SU-DHL-6 (cell line): ENCODE measurements around the gene CADPS.

ENCODE experiments used
- H2AFZ ChIP-seq: fragments of 200-600 bp; sonication (generic); 2 replicates; pipeline ENCODE4 v1.6.1; 2014; ENCODE audit warnings: low read depth, mild to moderate bottlenecking, moderate library complexity, mixed read lengths, antibody characterized with exemption, low read length; ENCODE audit not compliant: severe bottlenecking
- H3F3A ChIP-seq: fragments of 200-600 bp; shearing (Covaris generic); 2 replicates; pipeline ENCODE4 v1.6.0; 2016; ENCODE audit warnings: antibody characterized with exemption, mild to moderate bottlenecking; ENCODE audit not compliant: insufficient read depth
- H3K27ac ChIP-seq: fragments of 200-600 bp; sonication (generic); 2 replicates; pipeline ENCODE4 v1.5.1; 2016; ENCODE audit warnings: low read depth, mild to moderate bottlenecking, low read length, moderate library complexity, mixed read lengths
- H3K27me3 ChIP-seq: fragments of 200-600 bp; sonication (generic), shearing (Covaris generic); 2 replicates; pipeline ENCODE4 v1.6.0; 2014; ENCODE audit warnings: mild to moderate bottlenecking, low read length
- H3K36me3 ChIP-seq: fragments of 200-600 bp; sonication (generic); 2 replicates; pipeline ENCODE4 v1.6.1; 2014; ENCODE audit warnings: mild to moderate bottlenecking, low read length, mixed read lengths
- H3K4me2 ChIP-seq: fragments of 300-600, 200-600 bp; shearing (Covaris generic), sonication (generic); 2 replicates; pipeline ENCODE4 v1.6.0; 2014; ENCODE audit warnings: low read length, low read depth, mild to moderate bottlenecking; ENCODE audit not compliant: poor library complexity, severe bottlenecking
- H3K4me3 ChIP-seq: fragments of 200-600 bp; sonication (generic); 2 replicates; pipeline ENCODE4 v1.5.1; 2014; ENCODE audit warnings: antibody characterized with exemption, low read length, mild to moderate bottlenecking, mixed read lengths; ENCODE audit not compliant: insufficient read depth, poor library complexity, severe bottlenecking
- H3K79me2 ChIP-seq: fragments of 200-600 bp; sonication (generic); 2 replicates; pipeline ENCODE4 v1.6.1; 2014; ENCODE audit warnings: mild to moderate bottlenecking, low read length, moderate library complexity; ENCODE audit not compliant: insufficient read depth
- H3K9ac ChIP-seq: fragments of 200-600 bp; sonication (generic); 2 replicates; pipeline ENCODE4 v1.7.0; 2014; ENCODE audit warnings: mild to moderate bottlenecking, low read length
- H3K9me2 ChIP-seq: fragments of 200-600 bp; sonication (generic); replicated peaks from 2 replicates; pipeline ENCODE4 v1.6.1; 2014; ENCODE audit warnings: low read length; ENCODE audit not compliant: insufficient read depth
- H3K9me3 ChIP-seq: fragments of 200-600 bp; sonication (generic); 2 replicates; pipeline ENCODE4 v1.6.1; 2014; ENCODE audit warnings: low read length, mixed read lengths; ENCODE audit not compliant: insufficient read depth
- H4K20me1 ChIP-seq: fragments of 200-600 bp; sonication (generic); 2 replicates; pipeline ENCODE4 v1.6.1; 2014; ENCODE audit warnings: low read depth, mild to moderate bottlenecking, antibody characterized with exemption, low read length, moderate library complexity, mixed read lengths
- EZH2phosphoT487 ChIP-seq: fragments of 200-600 bp; sonication (generic), shearing (Covaris generic); conservative IDR thresholded peaks from 2 replicates; pipeline ENCODE4 v1.6.1; 2018; ENCODE audit warnings: mild to moderate bottlenecking, antibody characterized with exemption, low read length, moderate library complexity, mixed read lengths
- TF ChIP-seq, protein P1 (sequence below): fragments of 200-600 bp; sonication (generic); IDR thresholded peaks from one replicate; pipeline ENCODE4 v1.5.1; 2017; ENCODE audit warnings: antibody characterized with exemption, mild to moderate bottlenecking, low read length, moderate library complexity; ENCODE audit not compliant: insufficient read depth, poor library complexity, severe bottlenecking

Gene CADPS

DNA sequence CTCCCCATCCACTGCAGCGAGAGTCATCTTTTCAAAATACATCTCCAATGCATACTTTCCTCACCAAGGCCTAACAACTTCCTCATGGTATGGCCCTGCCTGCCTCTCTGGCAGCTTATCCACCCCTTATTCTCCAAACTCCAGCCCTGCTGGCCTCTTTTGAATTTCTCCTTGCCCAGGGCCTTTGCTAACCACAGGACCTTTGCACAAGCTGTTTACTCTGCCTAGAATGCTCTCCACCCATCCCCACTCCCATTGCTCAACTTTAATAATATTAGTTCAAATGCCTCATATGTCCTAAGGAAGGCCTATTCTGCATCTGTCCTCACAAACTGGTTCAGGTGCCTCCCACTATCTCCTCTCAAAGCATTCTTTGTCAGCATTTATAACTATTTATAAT lies 230.7 kb downstream of the CADPS start:
- Histone ChIP-seq H3K36me3 (0 out of 2 replicates have a peak, but pooled peaks cover 2% of the 10 kb centered on the region), H3K27me3 (no peaks in the 10 kb centered on the region), H3K9me3 (no peaks in the 10 kb centered on the region), H3K9me2 (no peaks in the 10 kb centered on the region), H3F3A (no peaks in the 10 kb centered on the region), H3K4me2 (no peak overlapping the region), H4K20me1 (no peaks in the 10 kb centered on the region), H3K79me2 (no peaks in the 10 kb centered on the region), H3K27ac (no peak overlapping the region), H3K4me3 (no peak overlapping the region), H2AFZ (no peak overlapping the region), H3K9ac (no peak overlapping the region)
- no peak for TF ChIP-seq EZH2phosphoT487
- TF ChIP-seq, protein P1, sequence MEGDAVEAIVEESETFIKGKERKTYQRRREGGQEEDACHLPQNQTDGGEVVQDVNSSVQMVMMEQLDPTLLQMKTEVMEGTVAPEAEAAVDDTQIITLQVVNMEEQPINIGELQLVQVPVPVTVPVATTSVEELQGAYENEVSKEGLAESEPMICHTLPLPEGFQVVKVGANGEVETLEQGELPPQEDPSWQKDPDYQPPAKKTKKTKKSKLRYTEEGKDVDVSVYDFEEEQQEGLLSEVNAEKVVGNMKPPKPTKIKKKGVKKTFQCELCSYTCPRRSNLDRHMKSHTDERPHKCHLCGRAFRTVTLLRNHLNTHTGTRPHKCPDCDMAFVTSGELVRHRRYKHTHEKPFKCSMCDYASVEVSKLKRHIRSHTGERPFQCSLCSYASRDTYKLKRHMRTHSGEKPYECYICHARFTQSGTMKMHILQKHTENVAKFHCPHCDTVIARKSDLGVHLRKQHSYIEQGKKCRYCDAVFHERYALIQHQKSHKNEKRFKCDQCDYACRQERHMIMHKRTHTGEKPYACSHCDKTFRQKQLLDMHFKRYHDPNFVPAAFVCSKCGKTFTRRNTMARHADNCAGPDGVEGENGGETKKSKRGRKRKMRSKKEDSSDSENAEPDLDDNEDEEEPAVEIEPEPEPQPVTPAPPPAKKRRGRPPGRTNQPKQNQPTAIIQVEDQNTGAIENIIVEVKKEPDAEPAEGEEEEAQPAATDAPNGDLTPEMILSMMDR: no peak

DNA sequence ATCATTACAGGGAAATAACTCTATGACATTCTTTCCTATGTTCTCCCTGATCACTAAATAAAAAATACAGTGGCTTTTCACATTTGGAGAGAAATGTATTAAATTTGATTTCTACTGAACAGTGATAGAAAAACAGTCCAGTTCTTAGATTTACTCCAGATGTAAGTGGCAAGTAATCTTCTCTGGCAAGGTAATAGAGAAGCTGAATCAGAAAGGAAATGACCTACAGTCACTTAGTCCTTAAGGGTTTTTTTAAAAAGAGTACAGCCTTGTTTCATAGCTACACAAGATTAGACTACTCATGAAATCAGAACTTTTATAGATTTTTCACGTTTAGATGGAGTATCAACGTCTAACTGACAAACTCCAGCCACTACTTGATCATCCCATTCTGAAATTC lies 236.9 kb downstream of the CADPS start:
- Histone ChIP-seq H3K36me3 (no peaks in the 10 kb centered on the region), H3K9me3 (no peaks in the 10 kb centered on the region), H3K27ac (no peak overlapping the region), H3F3A (no peaks in the 10 kb centered on the region), H3K79me2 (no peaks in the 10 kb centered on the region), H2AFZ (no peak overlapping the region), H3K9ac (no peak overlapping the region), H3K4me2 (no peak overlapping the region), H3K4me3 (no peak overlapping the region), H3K27me3 (no peaks in the 10 kb centered on the region), H3K9me2 (no peaks in the 10 kb centered on the region), H4K20me1 (no peaks in the 10 kb centered on the region)
- TF ChIP-seq EZH2phosphoT487: no peak
- TF ChIP-seq, protein P1: no peak

DNA sequence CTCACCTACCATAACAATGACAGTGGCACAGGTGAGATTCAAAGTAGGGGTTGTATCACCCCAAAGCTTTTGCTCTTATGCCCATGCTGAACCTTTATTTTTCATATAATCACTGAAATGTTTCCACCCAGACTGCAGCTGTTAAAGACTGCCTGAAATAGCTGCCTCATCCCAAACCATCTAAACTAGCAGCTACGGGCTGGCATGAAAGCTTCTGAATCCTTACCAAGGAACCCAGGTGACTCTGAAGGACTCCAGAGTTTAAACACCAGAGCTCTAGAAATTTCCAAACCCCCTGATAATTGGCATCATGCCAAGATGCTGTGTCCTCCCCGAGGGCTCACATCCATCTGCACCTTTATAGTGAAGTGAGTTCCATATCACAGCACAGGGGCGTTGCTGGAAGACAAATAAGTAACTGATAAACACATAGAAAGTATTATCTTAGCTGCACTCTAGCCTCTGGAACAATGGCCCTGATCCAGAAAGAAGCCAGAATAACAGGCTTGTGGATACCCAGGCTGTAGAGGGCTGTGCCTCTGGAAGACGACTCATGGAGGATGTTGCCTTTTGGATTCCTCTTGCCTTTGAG lies 238.9 kb downstream of the CADPS start:
- Histone ChIP-seq H2AFZ (no peak overlapping the region), H3K36me3 (no peaks in the 10 kb centered on the region), H3K27me3 (no peaks in the 10 kb centered on the region), H4K20me1 (no peaks in the 10 kb centered on the region), H3F3A (no peaks in the 10 kb centered on the region), H3K79me2 (no peaks in the 10 kb centered on the region), H3K9me3 (no peaks in the 10 kb centered on the region), H3K4me3 (no peak overlapping the region), H3K9me2 (no peaks in the 10 kb centered on the region), H3K27ac (no peak overlapping the region), H3K9ac (no peak overlapping the region), H3K4me2 (no peak overlapping the region)
- no peak for TF ChIP-seq EZH2phosphoT487
- TF ChIP-seq, protein P1: no peak
